HG02884 (cell line): ENCODE measurements around the gene BTBD9.

Experiments
- ATAC-seq: cut with Tn5 transposase; IDR thresholded peaks from one replicate; pipeline ENCODE4 v1.9.1; 2021; ENCODE audit warnings: mild to moderate bottlenecking, moderate library complexity; ENCODE audit not compliant: unreplicated experiment

The BTBD9 gene

GRCh38 chr6:38487423-38487822, 152.3 kb downstream of the BTBD9 start:
- ATAC-seq = no peak

- no peak for ATAC-seq
These were observed 154.2 kb downstream of the BTBD9 start for GRCh38 chr6:38485488-38485887.

DNA sequence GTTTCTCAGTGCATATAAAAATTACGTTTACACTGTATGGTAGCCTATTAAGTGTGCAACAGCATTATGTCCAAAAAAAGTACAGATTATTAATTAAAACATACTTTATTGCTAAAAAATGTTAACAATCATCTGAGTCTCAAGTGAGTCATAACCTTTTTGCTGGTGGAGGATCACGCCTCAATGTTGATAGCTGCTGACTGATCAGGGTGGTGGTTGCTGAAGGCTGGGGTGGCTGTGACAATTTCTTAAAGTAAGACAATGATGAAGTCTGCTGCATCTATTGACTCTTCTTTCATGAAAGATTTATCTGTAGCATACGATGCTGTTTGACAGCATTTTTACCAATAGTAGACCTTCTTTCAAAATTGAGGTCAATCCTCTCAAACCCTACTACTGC, 155.1 kb downstream of the BTBD9 start:
- no peak for ATAC-seq

DNA sequence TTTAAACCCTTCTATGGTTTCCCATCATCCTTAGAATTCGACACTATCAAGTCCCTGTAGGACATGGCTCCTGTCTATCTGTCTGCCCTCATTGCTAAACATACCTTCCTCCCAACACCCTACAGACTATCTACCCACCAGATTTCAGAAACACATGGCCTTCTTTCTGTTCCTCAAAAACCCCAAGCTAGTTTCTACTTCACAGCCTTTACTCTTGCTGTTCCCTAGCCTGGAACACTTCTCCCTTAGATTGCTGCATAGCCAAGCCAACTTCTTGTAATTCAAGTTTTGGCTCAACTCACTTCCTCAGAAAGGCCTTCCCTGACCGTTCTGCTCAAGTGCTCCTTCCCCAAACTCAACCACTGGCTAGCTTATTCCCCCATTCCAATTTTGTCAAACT, 156.2 kb downstream of the BTBD9 start:
- ATAC-seq = peak; percentile 87

GRCh38 chr6:38482466-38482865, 157.3 kb downstream of the BTBD9 start:
- ATAC-seq = no peak

DNA sequence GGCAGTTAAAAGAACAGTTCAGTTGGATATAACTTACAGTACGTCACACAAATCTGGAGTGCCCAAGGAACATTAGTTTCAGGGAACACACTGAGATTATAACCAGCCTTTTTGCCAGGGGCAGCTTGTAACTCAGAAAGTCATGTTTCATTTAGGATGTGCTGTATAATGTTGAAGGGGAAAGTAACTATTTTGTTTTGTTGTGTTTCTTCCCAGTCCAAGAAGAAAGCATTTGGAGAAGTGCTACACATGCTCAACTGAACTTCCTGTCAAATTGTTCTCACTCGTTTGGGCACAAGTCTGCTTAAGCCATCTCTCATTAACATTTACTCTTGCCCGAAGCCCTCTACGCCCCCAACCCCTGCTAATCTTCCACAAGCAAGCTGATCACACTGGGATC, 157.9 kb downstream of the BTBD9 start:
- no peak for ATAC-seq

GRCh38 chr6:38481211-38481836, 158.4 kb downstream of the BTBD9 start:
- no peak for ATAC-seq

- ATAC-seq = no peak
These were observed 159.7 kb downstream of the BTBD9 start for GRCh38 chr6:38480036-38480435.

DNA sequence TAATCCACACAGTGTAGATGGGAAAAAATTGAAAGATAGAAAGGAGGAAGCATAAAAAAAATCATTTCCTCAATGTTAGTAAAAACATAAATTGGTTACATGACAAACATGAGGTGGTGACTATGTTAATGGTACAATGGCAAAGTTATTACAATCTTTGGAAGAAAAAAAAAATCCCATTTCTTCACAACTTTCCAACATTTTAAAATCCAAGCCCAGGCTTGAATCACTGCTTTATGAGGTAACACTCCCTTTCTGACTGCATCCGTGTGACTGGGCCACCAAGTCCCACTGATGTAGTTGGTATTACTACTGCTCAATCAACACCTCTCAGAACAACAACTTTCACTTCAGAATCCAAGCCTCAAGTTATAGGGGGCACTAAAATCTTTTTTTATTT, 160.4 kb downstream of the BTBD9 start:
- no peak for ATAC-seq

DNA sequence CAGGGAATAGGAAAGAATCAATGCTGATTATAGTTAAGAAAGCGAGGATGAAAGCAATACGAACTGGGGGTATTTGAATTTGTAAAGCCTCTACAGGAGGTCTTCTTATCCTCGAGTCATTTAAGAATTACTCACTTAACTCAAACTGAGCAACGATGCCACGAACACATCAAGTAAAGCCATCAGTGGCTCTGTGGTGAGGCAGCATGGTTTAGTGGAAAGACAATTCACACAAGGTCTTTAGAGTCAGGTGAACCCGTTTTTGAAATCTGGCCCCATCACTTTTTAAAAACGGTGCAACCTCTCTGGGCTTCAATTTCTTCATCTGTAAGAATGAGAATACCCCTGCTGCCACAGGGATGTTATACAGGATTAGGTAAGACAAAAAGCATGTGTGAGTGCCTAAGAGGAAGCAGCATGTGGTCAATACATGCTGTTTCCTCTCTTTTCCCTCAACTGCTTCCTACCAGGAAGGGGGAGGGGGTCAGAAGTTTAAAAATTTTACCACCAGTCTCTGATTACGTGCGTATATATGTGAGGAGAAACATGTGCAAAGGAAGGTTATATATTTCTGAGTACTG, 162.0 kb downstream of the BTBD9 start:
- no peak for ATAC-seq

GRCh38 chr6:38476888-38477287, 162.8 kb downstream of the BTBD9 start:
- no peak for ATAC-seq

DNA sequence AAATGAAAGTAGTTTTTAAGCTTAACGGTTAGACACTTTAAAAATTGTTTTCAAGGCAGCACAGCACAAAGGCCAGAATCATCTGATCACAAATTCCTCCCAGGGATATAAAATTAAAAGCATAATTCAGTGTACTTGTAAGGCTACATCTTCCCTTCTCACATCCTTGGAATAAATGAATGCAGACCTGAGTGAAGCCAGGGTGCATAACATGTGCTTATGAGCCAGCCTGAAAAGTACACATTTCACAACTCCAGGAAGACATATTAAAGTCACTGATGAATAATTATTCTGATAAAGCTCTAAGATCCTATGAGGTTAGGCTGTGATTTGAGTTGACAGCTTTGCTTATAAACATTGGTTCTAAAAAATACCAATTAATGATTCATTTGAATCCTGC, 163.6 kb downstream of the BTBD9 start:
- ATAC-seq = no peak

DNA sequence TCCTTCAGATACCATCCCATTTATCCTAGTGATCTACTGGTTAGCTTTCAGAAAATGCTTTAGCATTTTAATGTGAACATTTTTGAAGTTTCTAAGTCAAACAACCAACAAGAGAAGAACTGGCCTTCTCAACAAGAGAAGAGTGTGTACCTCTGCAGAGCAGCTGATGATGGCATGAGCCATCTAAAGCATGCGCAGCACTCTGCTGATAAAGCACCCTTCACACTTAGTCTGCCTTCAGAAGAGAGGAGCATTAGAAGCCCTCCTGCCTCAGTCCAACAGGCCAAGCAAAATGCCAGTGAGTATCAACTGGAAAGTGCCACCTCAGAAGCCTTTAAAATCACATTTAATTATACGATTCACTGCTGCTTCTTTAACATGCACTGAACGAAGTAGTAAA, 169.2 kb downstream of the BTBD9 start:
- ATAC-seq = no peak

- no peak for ATAC-seq
These were observed 172.2 kb downstream of the BTBD9 start for GRCh38 chr6:38467566-38467965.

- no peak for ATAC-seq
These were observed 179.5 kb downstream of the BTBD9 start for GRCh38 chr6:38460186-38460585.

GRCh38 chr6:38459291-38459690, 180.4 kb downstream of the BTBD9 start:
- no peak for ATAC-seq

- no peak for ATAC-seq
These were observed 185.9 kb downstream of the BTBD9 start for GRCh38 chr6:38453861-38454260.

DNA sequence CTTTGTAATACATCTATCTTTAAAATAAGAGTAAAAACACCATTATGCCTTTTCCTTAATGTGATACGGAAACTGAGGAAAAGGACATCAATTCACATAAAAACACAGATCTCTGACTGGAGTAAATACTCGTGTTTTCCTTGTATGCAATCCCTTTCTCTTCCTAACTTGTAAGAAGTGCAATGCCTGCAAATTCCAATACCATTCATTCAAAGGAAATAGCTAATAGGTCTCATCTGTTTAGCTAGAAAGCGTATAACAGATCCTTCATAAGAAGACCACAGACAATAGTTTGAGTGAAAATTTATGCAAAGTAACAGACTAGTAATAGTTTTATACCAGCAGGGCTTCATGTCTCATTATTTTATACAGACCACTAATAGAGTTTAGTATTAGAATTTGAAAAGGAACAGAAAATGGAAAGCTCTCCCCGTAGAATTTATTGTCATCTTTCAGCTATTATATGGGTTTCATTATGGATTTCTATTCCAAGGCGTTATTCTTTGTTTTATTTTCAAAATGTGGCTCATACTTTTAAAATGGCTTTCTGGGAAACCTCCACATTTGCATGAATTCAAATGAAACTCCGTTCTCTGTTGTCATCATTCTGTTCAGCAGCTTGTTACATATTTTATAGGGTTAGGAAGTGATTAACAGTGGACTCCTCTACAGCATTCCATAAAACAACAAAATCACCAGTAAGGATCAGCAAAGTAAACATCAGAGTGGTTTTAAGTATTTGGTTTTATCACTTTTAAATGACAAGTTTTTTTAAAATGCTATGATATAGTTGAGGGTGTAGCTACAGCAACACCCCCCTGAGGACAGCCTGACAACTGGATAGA, 186.7 kb downstream of the BTBD9 start:
- ATAC-seq = no peak

DNA sequence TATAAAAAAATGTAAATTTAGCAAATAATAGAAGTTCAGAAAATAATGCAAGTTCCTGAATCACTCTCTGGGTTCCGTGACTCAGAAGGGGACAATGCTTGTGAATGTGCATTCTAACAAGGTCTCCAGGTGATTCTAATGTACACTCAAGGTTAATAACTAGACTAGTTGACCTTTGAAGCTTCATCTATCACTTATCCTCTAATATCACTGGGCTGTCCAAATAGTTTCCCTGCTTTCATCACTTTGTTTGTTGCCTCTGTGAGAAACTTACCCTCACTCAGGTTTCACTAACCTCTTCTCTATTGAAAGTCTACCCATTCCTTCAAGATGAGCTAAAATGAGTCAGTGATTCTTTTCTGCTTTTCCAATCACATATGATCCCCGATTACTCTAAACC, 189.0 kb downstream of the BTBD9 start:
- ATAC-seq = no peak

DNA sequence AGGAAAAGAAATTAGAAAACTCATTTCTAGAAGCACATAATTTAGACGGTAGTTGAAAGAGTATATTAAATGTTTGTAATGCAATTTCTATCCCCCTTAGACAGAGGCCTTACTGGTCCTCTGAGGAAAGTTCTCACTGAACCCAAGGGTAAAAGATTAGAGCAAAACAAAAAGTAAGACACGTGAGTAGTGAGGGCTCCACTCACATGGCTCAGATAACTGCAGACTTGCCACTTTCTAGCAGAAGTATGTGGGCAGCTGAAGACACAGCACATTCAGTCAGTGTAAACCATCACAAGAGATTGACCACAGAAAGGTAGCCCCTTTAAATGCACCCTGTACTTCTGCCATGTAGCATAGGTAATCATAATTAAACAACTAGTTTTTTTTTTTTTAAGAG, 193.8 kb downstream of the BTBD9 start:
- no peak for ATAC-seq

GRCh38 chr6:38445336-38445735, 194.4 kb downstream of the BTBD9 start:
- ATAC-seq = no peak
